Non-pigmented ciliary epithelial cell (primary cell): ENCODE data around the gene ELMO1.

ENCODE experiments used
- DNase-seq: peaks from one replicate; pipeline ENCODE4 v3.0.0-alpha.2; 2010; ENCODE audit warnings: low read depth

ELMO1 gene

GRCh38 chr7:37310327-37311080 is 138.2 kb downstream of the ELMO1 start:
- no peak for DNase-seq

- DNase-seq: no peak
Measured at GRCh38 chr7:37309493-37309892, 139.2 kb downstream of the ELMO1 start.

- no peak for DNase-seq
Measured at GRCh38 chr7:37304921-37305320, 143.7 kb downstream of the ELMO1 start.

GRCh38 chr7:37297546-37297945 is 151.1 kb downstream of the ELMO1 start:
- no peak for DNase-seq

- DNase-seq: no peak
Measured at GRCh38 chr7:37295401-37295800, 153.3 kb downstream of the ELMO1 start.

GRCh38 chr7:37290731-37291130 is 157.9 kb downstream of the ELMO1 start:
- no peak for DNase-seq

- no peak for DNase-seq
Measured at GRCh38 chr7:37289781-37290180, 158.9 kb downstream of the ELMO1 start.

GRCh38 chr7:37289367-37289766 is 159.3 kb downstream of the ELMO1 start:
- DNase-seq: no peak

- no peak for DNase-seq
Measured at GRCh38 chr7:37287131-37287855, 161.4 kb downstream of the ELMO1 start.

GRCh38 chr7:37286454-37286832 is 162.2 kb downstream of the ELMO1 start:
- no peak for DNase-seq

- DNase-seq: no peak
Measured at GRCh38 chr7:37285706-37286453, 162.8 kb downstream of the ELMO1 start.

GRCh38 chr7:37284805-37285231 is 163.8 kb downstream of the ELMO1 start:
- DNase-seq: no peak

GRCh38 chr7:37284285-37284684 is 164.4 kb downstream of the ELMO1 start:
- no peak for DNase-seq

- no peak for DNase-seq
Measured at GRCh38 chr7:37283716-37284115, 164.9 kb downstream of the ELMO1 start.

GRCh38 chr7:37282927-37283326 is 165.7 kb downstream of the ELMO1 start:
- no peak for DNase-seq

- DNase-seq: no peak
Measured at GRCh38 chr7:37282093-37282444, 166.6 kb downstream of the ELMO1 start.

- DNase-seq: no peak
Measured at GRCh38 chr7:37281368-37282092, 167.1 kb downstream of the ELMO1 start.

- DNase-seq: no peak
Measured at GRCh38 chr7:37277513-37277912, 171.2 kb downstream of the ELMO1 start.

- DNase-seq: no peak
Measured at GRCh38 chr7:37275078-37275710, 173.5 kb downstream of the ELMO1 start.

GRCh38 chr7:37273891-37274290 is 174.8 kb downstream of the ELMO1 start:
- no peak for DNase-seq

GRCh38 chr7:37269711-37270508 is 178.8 kb downstream of the ELMO1 start:
- DNase-seq: no peak
